NT2/D1 (cell line): ENCODE results near the gene BLOC1S4.

Experiments
- SUZ12 ChIP-seq: IDR thresholded peaks from 2 replicates; pipeline ENCODE4 v1.6.1; 2011; ENCODE audit not compliant: insufficient read length, insufficient read depth; ENCODE audit errors: extremely low read depth
- YY1 ChIP-seq: IDR thresholded peaks from 2 replicates; pipeline ENCODE4 v1.6.1; 2011; ENCODE audit not compliant: insufficient read length, insufficient read depth
- ZNF274 ChIP-seq: IDR thresholded peaks from 2 replicates; pipeline ENCODE4 v1.6.1; 2011; ENCODE audit warnings: mild to moderate bottlenecking, low read depth, low read length

GRCh38 chr4:6728320-6729029, 12.5 kb downstream of the BLOC1S4 start:
- TF ChIP-seq YY1: no peak
- no peak for TF ChIP-seq SUZ12
- TF ChIP-seq ZNF274: no peak
